K562 (cell line): ENCODE results near the gene NEURL1B. TPM values are rescaled to one million over a fixed set of nuclear protein-coding genes. Genes with fewer than 3 reads are reported as not detected.

Experiments
- ARID2 ChIP-seq: fragments of 450-650 bp; IDR thresholded peaks from 2 replicates; pipeline ENCODE4 v1.6.1; 2017; ENCODE audit warnings: antibody characterized with exemption, mild to moderate bottlenecking
- CC2D1A ChIP-seq: fragments of 450-650 bp; IDR thresholded peaks from 2 replicates; pipeline ENCODE4 v1.6.1; 2017; ENCODE audit warnings: mild to moderate bottlenecking
- CREB5 ChIP-seq: fragments of 250-450 bp; sonication (Bioruptor Pico); IDR thresholded peaks from 2 replicates; pipeline ENCODE4 v1.5.0; 2020; ENCODE audit warnings: mild to moderate bottlenecking
- E2F6 ChIP-seq, 2 experiments: IDR thresholded peaks; 2 replicates each; pipeline ENCODE4 v1.6.1; 2011; ENCODE audit warnings: borderline replicate concordance in 1 of 2, control low read depth in 1 of 2, low read depth in 1 of 2, low read length in 1 of 2, mild to moderate bottlenecking in 1 of 2, mixed read lengths in 1 of 2, moderate library complexity in 1 of 2; ENCODE audit not compliant: insufficient read depth in 1 of 2, insufficient read length in 1 of 2, poor library complexity in 1 of 2, severe bottlenecking in 1 of 2; ENCODE audit errors: extremely low read depth in 1 of 2
- KAT7 ChIP-seq: sonication (generic); formaldehyde crosslinking; IDR thresholded peaks from 2 replicates; pipeline ENCODE4 v1.8.0; 2022; ENCODE audit warnings: missing genetic modification reagents, mild to moderate bottlenecking, borderline replicate concordance
- KLF16 ChIP-seq: IDR thresholded peaks from 2 replicates; pipeline ENCODE4 v1.6.1; 2016; ENCODE audit warnings: antibody characterized with exemption
- NFIC ChIP-seq: fragments of 450-650 bp; IDR thresholded peaks from 2 replicates; pipeline ENCODE4 v1.6.1; 2017; ENCODE audit warnings: mild to moderate bottlenecking, inconsistent platforms
- PATZ1 ChIP-seq: fragments of 250-450 bp; sonication (Bioruptor Pico); IDR thresholded peaks from 2 replicates; pipeline ENCODE4 v1.5.0; 2020; ENCODE audit warnings: mild to moderate bottlenecking, borderline replicate concordance
- PHF8 ChIP-seq: fragments of 200-600 bp; sonication (generic); IDR thresholded peaks from 2 replicates; pipeline ENCODE4 v1.6.1; 2012; ENCODE audit warnings: mixed run types, mild to moderate bottlenecking, inconsistent platforms, low read length, moderate library complexity, borderline replicate concordance
- RB1 ChIP-seq: fragments of 450-650 bp; IDR thresholded peaks from 2 replicates; pipeline ENCODE4 v1.6.1; 2017; ENCODE audit warnings: low read depth, mild to moderate bottlenecking
- SIX5 ChIP-seq, 2 experiments: IDR thresholded peaks; 2 replicates each; pipeline ENCODE4 v1.6.1; 2011; ENCODE audit warnings: low read length in 2 of 2, borderline replicate concordance in 1 of 2, low read depth in 1 of 2, mild to moderate bottlenecking in 1 of 2, moderate library complexity in 1 of 2; ENCODE audit not compliant: insufficient read depth in 1 of 2
- SMARCC2 ChIP-seq: fragments of 450-650 bp; IDR thresholded peaks from 2 replicates; pipeline ENCODE4 v1.6.1; 2017; ENCODE audit warnings: antibody characterized with exemption, moderate library complexity, mild to moderate bottlenecking, low read depth
- SNRNP70 ChIP-seq: fragments of 200-400 bp; formaldehyde crosslinking; optimal IDR thresholded peaks from 2 replicates; pipeline ENCODE3; 2017; ENCODE audit warnings: low read depth, low read length
- TEAD1 ChIP-seq, 2 experiments: fragments of 450-650 bp in 1 of 2; sonication (generic) in 1 of 2; formaldehyde crosslinking; IDR thresholded peaks; 2 replicates each; pipeline versions ENCODE4 v1.4.0 to v1.8.0; 2020 to 2022; ENCODE audit warnings: mild to moderate bottlenecking in 2 of 2, missing genetic modification reagents in 1 of 2
- VEZF1 ChIP-seq: fragments of 200-800 bp; sonication (Bioruptor generic); IDR thresholded peaks from 2 replicates; pipeline ENCODE4 v1.6.1; 2017; ENCODE audit warnings: missing genetic modification characterization, missing compliant biosample characterization
- ZKSCAN1 ChIP-seq: fragments of 150-350 bp; IDR thresholded peaks from 2 replicates; pipeline ENCODE4 v1.6.1; 2016; ENCODE audit warnings: low read depth, low read length
- ZNF24 ChIP-seq: fragments of 450-650 bp; IDR thresholded peaks from 2 replicates; pipeline ENCODE4 v1.6.1; 2016
- ZNF347 ChIP-seq: fragments of 450-650 bp; formaldehyde crosslinking; IDR thresholded peaks from 2 replicates; pipeline ENCODE4 v1.4.0; 2020; ENCODE audit warnings: low read depth, mild to moderate bottlenecking, moderate library complexity
- ZNF583 ChIP-seq: fragments of 250-450 bp; sonication (Bioruptor Pico); IDR thresholded peaks from 2 replicates; pipeline ENCODE4 v1.4.0; 2020
- polyA plus RNA-seq, 8 experiments: library from polyadenylated mRNA; depleted of rRNA in 4 of 8; stranded (reverse) in 5 of 8; unstranded in 3 of 8; fragments of >200 nt; fragmentation: Nextera tagmentation in 2 of 8; fragmentation: Illumina TruSeq in 1 of 8; extraction: Ambion mirVana in 2 of 8; extraction: Trizol in 1 of 8; gene quantifications; 2 replicates each; pipeline versions ENCODE4 v1.2.1 to v1.2.3, GENCODE V29; 2011 to 2014; ENCODE audit warnings: inconsistent platforms in 1 of 8, missing spikeins in 1 of 8
- total RNA-seq, 7 experiments: library from RNA; depleted of rRNA in 6 of 7; stranded (reverse); fragments of >200 nt in 6 of 7; fragmentation: Illumina TruSeq in 2 of 7; extraction: Trizol in 2 of 7; gene quantifications; 2 replicates each; pipeline versions ENCODE4 v1.2.1 to v1.2.3, GENCODE V29; 2011 to 2021; ENCODE audit warnings: low replicate concordance in 1 of 7

NEURL1B gene
- total and polyA plus RNA-seq, 9 of the 15 experiments (the other 6 are each of a cell fraction or from before 2014, with no cell fraction given), result 0.04 TPM; not detected in 8

- no peak for TF ChIP-seq SIX5 (IDR thresholded peaks at IDR 0.05; ENCODE audit: borderline replicate concordance in 1 of 2, insufficient read depth in 1 of 2, low read depth in 1 of 2, low read length in 2 of 2)
- 0 out of 2 replicates have a peak, but pooled peaks have one; percentile 50 for TF ChIP-seq KAT7 (CRISPR knock-in tag)
- peak; percentile 35; the same call in 1 of the 2 replicates for TF ChIP-seq NFIC
- peak; percentile 80 for TF ChIP-seq RB1
- 0 out of 2 replicates have a peak, but pooled peaks have one; percentile 37 for TF ChIP-seq ARID2
- no peak for TF ChIP-seq PATZ1 (CRISPR knock-in tag)
- no peak for TF ChIP-seq SMARCC2
- peak; percentile 83; the same call in 1 of the 2 replicates for TF ChIP-seq CC2D1A
- TF ChIP-seq KLF16, result peak; percentile 56; the same call in 1 of the 2 replicates
- 0 out of 2 replicates have a peak, but pooled peaks have one; percentile 36 for TF ChIP-seq ZKSCAN1
- TF ChIP-seq VEZF1 (CRISPR knock-in tag), result no peak; the same call in 1 of the 2 replicates
- TF ChIP-seq SNRNP70, result no peak
- peak; percentile 32; the same call in 1 of the 2 replicates for TF ChIP-seq PHF8
- TF ChIP-seq ZNF24, result 0 out of 2 replicates have a peak, but pooled peaks have one; percentile 22
- no peak for TF ChIP-seq CREB5
- TF ChIP-seq ZNF583, result no peak
- no peak for TF ChIP-seq TEAD1 (CRISPR knock-in tag; IDR thresholded peaks at IDR 0.05)
- no peak for TF ChIP-seq E2F6 (IDR thresholded peaks at IDR 0.05; ENCODE audit: borderline replicate concordance in 1 of 2, extremely low read depth in 1 of 2, insufficient read depth in 1 of 2, insufficient read length in 1 of 2, low read depth in 1 of 2, low read length in 1 of 2, poor library complexity in 1 of 2, severe bottlenecking in 1 of 2)
- no peak for TF ChIP-seq ZNF347 (CRISPR knock-in tag)
These were observed 56.4 kb downstream of the NEURL1B start (continued) for GRCh38 chr5:172697123-172698121.
